NCI-H187 treated with DMSO at 0.1 percent for 48 hours (cell line): ENCODE results near the gene MECR.

Source experiments
- DNase-seq: peaks from one replicate; lab custom pipeline; 2025; lab: John Stamatoyannopoulos, UW

MECR gene

GRCh38 chr1:29255134-29255666 lies 24.5 kb upstream of the MECR start:
- no peak for DNase-seq

GRCh38 chr1:29254346-29254745 lies 23.6 kb upstream of the MECR start:
- no peak for DNase-seq

- no peak for DNase-seq
These were observed 22.4 kb upstream of the MECR start for GRCh38 chr1:29253180-29253579.

GRCh38 chr1:29251164-29252124 lies 20.7 kb upstream of the MECR start:
- no peak for DNase-seq

GRCh38 chr1:29249951-29250581 lies 19.3 kb upstream of the MECR start:
- DNase-seq: no peak

GRCh38 chr1:29249170-29249691 lies 18.5 kb upstream of the MECR start:
- DNase-seq: no peak

- DNase-seq: no peak
These were observed 17.7 kb upstream of the MECR start for GRCh38 chr1:29248409-29248808.

- no peak for DNase-seq
These were observed 17.0 kb upstream of the MECR start for GRCh38 chr1:29247571-29248273.

- DNase-seq: no peak
These were observed 16.3 kb upstream of the MECR start for GRCh38 chr1:29247044-29247443.

GRCh38 chr1:29245876-29246275 lies 15.1 kb upstream of the MECR start:
- no peak for DNase-seq

GRCh38 chr1:29245261-29245660 lies 14.5 kb upstream of the MECR start:
- no peak for DNase-seq

GRCh38 chr1:29243871-29244200 lies 13.1 kb upstream of the MECR start:
- no peak for DNase-seq

GRCh38 chr1:29243023-29243870 lies 12.5 kb upstream of the MECR start:
- no peak for DNase-seq

- no peak for DNase-seq
These were observed 10.3 kb upstream of the MECR start for GRCh38 chr1:29240986-29241385.

- no peak for DNase-seq
These were observed 9.7 kb upstream of the MECR start for GRCh38 chr1:29240400-29240837.

GRCh38 chr1:29239142-29239541 lies 8.4 kb upstream of the MECR start:
- DNase-seq: no peak

GRCh38 chr1:29238620-29239002 lies 7.9 kb upstream of the MECR start:
- DNase-seq: no peak

GRCh38 chr1:29237852-29238619 lies 7.3 kb upstream of the MECR start:
- DNase-seq: no peak

- DNase-seq: no peak
These were observed 6.5 kb upstream of the MECR start for GRCh38 chr1:29237129-29237821.

- DNase-seq: no peak
These were observed 6.0 kb upstream of the MECR start for GRCh38 chr1:29236712-29237128.
